ENCODE data around the gene PLD4.
"Not testable (repeated sequence)": the region's sequence is repeated elsewhere in the genome, so short reads cannot be mapped to it uniquely, and the experiment has no call there.

The PLD4 gene

GRCh38 chr14:104898870-104899510 is 25.7 kb upstream of the PLD4 start:
- DNase-seq: no peak

GRCh38 chr14:104899781-104900180 is 24.9 kb upstream of the PLD4 start:
- no peak for DNase-seq

DNA sequence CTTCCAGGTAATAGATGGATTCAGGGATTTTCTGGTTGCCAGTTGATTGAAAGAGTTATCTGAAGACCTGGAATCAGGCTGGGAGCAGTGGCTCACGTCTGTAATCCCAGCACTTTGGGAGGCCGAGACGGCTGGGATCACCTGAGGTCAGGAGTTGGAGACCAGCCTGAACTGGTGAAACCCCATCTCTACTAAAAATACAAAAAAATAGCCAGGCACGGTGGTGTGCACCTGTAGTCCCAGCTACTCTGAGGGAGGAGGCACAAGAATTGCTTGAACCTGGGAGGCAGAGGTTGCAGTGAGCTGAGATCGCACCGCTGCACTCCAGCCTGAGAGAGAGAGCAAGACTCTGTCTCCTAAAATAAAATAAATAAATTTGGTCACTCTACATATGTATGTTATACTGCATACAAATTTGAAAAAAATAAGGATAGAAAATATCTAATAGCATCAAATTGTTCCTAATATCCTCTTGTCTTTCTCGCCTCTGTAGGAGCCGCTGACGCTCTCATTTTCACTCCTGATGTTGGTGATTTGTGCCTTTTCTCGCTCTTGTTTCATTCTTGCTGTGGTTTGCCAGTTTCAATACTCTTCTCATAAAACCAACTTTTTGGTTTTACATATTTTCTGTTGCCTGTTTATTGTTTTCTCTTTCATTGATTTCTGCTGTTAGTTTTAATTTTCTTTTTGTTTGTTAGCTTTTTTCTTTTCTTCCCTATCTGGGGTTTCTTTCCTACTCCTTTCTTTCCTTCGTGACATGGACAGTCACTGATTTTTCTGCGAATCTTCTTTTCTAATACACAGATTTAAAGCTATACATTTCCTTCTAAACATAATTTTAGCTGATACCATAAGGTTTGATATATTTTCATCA is 23.8 kb upstream of the PLD4 start:
- no peak for DNase-seq

GRCh38 chr14:104903990-104904389 is 20.7 kb upstream of the PLD4 start:
- DNase-seq: peak in 1 of 14 donors; percentile 73

DNA sequence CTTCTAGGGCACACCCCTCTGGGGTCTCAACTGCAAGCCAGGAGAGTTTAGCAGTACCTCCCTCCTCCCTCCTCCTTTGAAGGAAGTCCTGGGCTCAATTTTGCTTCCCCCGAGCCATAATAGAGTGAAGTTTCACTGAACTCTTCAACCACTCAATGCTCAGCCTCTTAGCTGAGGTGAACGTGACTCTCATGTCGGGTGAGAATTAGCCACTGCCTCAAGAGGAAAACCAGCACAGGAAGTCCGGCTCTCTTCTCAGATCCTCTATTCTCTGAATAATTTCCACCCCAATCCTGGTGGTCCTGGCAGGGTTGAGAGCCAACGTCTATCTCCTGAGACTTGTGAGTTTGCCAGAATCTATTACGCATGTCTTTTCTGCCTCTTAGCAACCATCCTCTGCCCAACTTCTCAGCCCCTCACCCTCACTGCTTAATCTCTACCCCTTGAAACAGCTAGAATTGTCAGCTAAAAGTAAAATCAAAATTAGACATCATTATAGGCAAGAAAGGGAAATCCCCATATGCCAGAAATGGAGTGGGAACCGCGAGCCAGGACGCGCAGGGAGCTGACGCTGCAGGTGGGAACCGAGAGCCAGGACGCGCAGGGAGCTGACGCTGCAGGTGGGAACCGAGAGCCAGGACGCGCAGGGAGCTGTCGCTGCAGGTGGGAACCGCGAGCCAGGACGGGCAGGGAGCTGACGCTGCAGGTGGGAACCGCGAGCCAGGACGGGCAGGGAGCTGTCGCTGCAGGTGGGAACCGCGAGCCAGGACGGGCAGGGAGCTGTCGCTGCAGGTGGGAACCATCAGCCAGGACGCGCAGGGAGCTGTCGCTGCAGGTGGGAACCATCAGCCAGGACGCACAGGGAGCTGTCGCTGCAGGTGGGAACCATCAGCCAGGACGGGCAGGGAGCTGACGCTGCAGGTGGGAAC is 19.8 kb upstream of the PLD4 start:
- peak in 1 of 14 donors; percentile 65 for DNase-seq

- DNase-seq: not testable (repeated sequence)
These were observed 19.1 kb upstream of the PLD4 start for GRCh38 chr14:104905579-104905933.

GRCh38 chr14:104908303-104908702 is 16.4 kb upstream of the PLD4 start:
- DNase-seq: no peak

DNA sequence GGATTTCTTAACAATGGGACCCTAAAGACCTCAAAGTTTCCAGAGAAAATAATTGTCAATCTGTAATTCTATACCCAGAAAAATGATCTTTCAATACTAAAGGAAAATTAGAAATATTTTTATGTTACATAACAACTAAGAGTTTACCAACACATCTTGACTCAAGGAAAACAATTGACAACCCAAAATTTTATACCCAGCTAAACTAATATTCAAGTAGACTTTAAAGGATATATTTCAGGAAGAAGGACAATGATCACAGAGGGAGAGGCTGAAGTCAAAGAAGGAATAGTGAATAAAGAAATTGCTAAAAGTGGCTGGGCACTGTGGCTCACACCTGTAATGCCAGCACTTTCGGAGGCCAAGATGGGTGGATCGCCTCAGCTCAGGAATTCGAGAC is 12.6 kb upstream of the PLD4 start:
- DNase-seq: no peak

GRCh38 chr14:104913435-104913834 is 11.2 kb upstream of the PLD4 start:
- DNase-seq: no peak

DNA sequence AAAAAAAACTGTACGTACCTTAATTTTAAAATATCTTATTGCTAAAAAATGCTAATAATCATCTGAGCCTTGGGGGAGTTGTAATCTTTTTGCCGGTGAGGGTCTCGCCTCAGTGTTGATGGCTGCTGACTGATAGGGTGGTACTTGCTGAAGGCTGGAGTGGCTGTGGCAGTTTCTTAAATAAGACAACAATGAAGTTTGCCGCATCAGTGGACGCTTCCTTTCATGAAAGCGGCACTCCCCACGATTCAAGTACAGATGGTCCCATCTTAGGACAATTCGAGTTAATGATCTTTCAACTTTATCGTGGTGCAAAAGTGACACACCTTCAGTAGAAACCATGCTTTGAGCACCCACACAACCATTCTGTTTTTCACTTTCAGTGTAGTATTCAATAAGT is 7.6 kb upstream of the PLD4 start:
- no peak for DNase-seq

DNA sequence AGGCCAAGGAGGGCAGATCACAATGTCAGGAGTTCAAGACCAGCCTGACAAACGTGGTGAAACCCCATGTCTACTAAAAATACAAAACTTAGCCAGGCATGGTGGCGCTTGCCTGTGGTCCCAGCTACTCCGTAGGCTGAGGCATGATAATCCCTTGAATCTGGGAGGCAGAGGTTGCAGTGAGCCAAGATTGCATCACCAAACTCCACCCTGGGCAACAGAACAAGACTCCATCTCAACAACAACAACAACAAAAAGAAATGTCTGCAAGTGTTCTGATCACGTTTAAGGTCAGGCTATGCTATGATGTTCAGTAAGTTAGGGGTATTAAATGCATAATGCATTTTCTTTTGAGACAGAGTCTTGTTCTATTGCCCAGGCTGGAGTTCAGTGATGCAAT is 6.7 kb upstream of the PLD4 start:
- no peak for DNase-seq

GRCh38 chr14:104919152-104919992 is 5.3 kb upstream of the PLD4 start:
- not testable (repeated sequence) for DNase-seq

DNA sequence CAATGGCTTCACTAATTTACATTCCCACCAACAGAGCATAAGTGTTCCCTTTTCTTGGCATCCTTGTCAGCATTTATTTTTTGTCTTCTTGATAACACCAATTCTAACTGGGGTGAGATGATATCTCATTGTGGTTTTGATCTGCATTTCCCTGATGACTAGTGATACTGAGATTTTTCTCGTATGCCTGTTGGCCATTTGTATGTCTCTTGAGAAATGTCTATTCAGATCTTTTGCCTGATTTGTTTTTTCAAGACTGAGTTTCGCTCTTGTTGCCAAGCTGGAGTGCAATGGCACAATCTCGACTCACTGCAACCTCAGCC is 4.7 kb upstream of the PLD4 start:
- DNase-seq: no peak

DNA sequence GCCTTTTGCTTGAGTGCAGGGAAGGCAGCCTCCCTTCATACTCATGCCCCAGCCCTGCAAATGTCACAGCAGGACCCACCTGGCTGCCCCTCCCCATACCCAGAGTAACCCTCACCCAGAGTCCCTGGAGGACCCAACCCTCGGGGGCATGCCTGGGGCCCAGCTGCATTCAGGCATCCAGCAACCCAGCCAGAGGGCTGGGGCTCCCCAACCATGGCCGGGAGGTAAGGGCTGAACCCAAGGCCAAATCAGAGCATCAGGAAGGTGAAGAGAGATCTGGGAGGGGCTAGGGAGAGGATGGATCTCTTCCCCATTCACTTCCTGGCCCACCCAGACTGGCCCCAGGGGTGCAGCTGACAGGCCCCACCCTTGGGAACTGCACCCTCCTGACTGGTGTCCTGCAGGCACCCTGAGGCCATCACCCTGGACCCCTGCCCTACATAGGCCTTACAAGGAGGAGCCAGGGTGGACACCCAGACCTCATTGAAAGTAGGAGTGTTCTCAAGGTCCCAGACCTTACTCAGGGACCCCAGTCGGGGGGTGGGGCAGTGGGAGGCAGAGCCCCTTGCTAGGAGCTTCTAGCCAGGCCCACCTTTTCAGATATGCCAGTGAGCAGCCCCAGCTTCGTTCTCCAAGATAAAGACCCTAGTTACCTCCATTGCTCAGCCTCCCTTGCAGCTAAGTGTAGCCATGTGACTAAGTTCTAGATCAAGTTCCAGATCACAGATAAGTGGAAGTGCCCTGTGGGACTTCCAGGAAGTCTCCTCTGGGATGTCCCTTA is 849 bp upstream of the PLD4 start:
- no peak for DNase-seq

GRCh38 chr14:104925214-104925854 is 655 bp downstream of the PLD4 start:
- DNase-seq: no peak

DNA sequence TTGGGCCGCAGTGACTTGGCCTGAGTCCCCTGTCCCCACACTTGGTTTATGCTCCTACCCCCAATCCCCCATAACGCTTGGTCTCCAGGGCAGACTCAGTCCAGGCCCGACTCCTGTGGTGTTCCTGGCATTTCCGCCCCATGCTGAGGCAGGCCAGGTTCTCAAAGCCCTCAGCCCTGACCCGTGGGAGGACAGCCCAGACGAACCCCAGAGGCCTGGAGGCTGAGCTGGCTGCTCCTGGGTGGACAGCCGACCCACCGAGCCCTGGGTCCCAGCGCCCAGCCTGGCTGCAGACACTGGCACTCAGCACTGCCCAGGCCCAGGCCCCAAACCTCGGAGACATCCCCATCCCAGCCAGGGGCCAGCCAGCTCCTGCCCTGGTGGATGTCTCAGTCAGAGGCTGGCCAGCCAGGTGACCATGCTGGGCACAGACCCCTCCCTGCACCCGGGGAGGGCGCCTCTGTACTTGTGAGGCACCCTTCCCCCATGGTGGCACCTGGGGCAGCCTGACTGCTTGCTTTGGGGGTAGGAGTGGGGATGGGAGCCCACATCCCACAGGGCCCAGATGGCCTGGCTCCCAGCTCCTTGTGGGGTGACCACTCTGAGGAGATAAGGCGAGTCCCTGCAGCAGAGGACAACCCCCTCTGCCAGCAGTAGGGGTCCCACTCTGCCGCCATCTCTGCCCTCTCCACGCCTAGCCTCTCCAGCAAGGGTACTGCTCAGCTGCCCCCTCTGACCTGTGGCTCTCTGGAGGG is 1.4 kb downstream of the PLD4 start:
- no peak for DNase-seq

DNA sequence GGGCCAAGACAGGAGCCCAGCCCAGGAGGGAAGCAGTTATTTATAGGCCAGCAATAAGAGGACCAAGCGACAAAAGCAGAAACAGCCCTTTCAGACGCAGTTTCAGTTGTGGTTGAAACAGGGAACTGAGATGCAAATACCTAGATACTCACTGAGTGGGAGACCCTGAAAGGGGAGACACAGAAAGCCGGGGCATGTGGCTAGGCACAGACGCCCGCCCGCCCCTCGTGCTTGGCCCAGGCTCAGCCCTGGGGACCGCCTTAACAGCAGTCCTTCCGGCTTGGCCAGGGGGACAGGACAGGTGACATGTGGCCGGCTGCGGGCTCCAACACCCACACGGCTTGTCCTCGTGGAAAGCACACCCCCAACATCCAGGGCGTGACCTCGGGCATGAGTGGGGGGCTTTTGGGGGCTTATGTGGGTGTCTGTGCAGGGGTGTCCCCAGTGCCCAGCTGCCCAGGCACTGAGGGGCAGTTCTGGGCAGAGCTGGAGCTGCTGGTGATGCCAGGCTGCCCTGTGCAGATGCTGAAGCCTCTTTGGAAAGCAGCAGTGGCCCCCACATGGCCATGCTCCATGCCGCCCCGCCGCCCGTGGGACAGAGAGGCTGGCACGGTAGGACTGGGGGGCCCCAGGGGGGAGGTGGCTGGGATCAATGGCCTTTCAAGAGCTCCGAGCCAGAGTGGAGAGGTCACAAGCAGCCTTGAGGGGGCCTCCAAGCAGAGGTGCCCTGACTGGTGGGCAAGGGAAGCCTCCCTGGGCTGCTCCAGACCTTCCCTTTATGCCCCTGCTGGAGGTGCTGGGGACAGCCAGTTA is 2.1 kb downstream of the PLD4 start:
- peak in 1 of 14 donors; percentile 26 for DNase-seq

- no peak for DNase-seq
These were observed 2.7 kb downstream of the PLD4 start for GRCh38 chr14:104927432-104927816.

DNA sequence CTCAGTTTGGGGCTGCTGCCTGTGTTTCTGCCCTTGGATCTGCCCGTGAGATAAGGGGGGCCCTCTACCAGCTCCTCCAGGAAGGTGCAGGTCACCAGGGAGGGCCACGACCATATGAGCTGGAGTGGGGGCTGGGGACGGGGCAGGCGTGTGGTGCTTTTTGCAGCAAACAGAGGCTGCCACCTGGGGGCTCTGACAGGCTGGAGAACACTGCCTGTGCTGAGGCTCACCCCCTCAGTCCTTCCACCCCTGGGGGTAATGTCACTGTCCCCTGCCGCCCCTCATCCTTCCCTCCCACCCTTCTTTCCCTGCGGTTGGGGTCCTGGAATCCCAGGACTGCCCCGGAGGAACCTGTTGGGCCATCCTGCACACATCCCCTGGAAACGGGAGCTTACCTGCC is 3.2 kb downstream of the PLD4 start:
- no peak for DNase-seq
